HEK293 (cell line): ENCODE data around the gene CA11.
A peak's percentile ranks its signal among the peaks of the same experiment; 100 is the strongest.

Source experiments
- BCL11A ChIP-seq: fragments of 450-650 bp; formaldehyde crosslinking; IDR thresholded peaks from 2 replicates; pipeline ENCODE4 v1.5.1; 2016; ENCODE audit warnings: low read depth, missing biosample characterization, missing genetic modification characterization
- FEZF1 ChIP-seq: fragments of 450-650 bp; formaldehyde crosslinking; IDR thresholded peaks from 2 replicates; pipeline ENCODE4 v1.5.1; 2016; ENCODE audit warnings: missing biosample characterization, missing genetic modification characterization
- GLIS1 ChIP-seq: fragments of 450-650 bp; formaldehyde crosslinking; IDR thresholded peaks from 2 replicates; pipeline ENCODE4 v1.5.1; 2016; ENCODE audit warnings: missing biosample characterization, missing genetic modification characterization
- KLF7 ChIP-seq: fragments of 450-650 bp; formaldehyde crosslinking; IDR thresholded peaks from 2 replicates; pipeline ENCODE4 v1.5.1; 2016; ENCODE audit warnings: missing biosample characterization, missing genetic modification characterization, borderline replicate concordance
- KLF8 ChIP-seq: fragments of 450-650 bp; formaldehyde crosslinking; IDR thresholded peaks from 2 replicates; pipeline ENCODE4 v1.5.1; 2016; ENCODE audit warnings: missing biosample characterization, missing genetic modification characterization
- OSR2 ChIP-seq: fragments of 450-650 bp; formaldehyde crosslinking; IDR thresholded peaks from 2 replicates; pipeline ENCODE4 v1.5.1; 2016; ENCODE audit warnings: missing biosample characterization, missing genetic modification characterization
- SCRT1 ChIP-seq: fragments of 450-650 bp; formaldehyde crosslinking; IDR thresholded peaks from 2 replicates; pipeline ENCODE4 v1.5.1; 2016; ENCODE audit warnings: missing biosample characterization, missing genetic modification characterization, borderline replicate concordance
- ZBTB20 ChIP-seq: fragments of 450-650 bp; formaldehyde crosslinking; IDR thresholded peaks from 2 replicates; pipeline ENCODE4 v1.5.1; 2016; ENCODE audit warnings: missing biosample characterization, missing genetic modification characterization
- ZBTB7A ChIP-seq: fragments of 450-650 bp; formaldehyde crosslinking; IDR thresholded peaks from 2 replicates; pipeline ENCODE4 v1.5.1; 2016; ENCODE audit warnings: low read depth, missing biosample characterization, missing genetic modification characterization
- ZFP41 ChIP-seq: fragments of 450-650 bp; formaldehyde crosslinking; IDR thresholded peaks from 2 replicates; pipeline ENCODE4 v1.5.1; 2016; ENCODE audit warnings: missing biosample characterization, missing genetic modification characterization, borderline replicate concordance
- ZNF10 ChIP-seq: fragments of 450-650 bp; formaldehyde crosslinking; IDR thresholded peaks from 2 replicates; pipeline ENCODE4 v1.5.1; 2017; ENCODE audit warnings: missing biosample characterization, missing genetic modification characterization
- ZNF121 ChIP-seq: fragments of 450-650 bp; formaldehyde crosslinking; IDR thresholded peaks from 2 replicates; pipeline ENCODE4 v1.5.1; 2016; ENCODE audit warnings: missing biosample characterization, missing genetic modification characterization
- ZNF140 ChIP-seq: fragments of 450-650 bp; formaldehyde crosslinking; IDR thresholded peaks from 2 replicates; pipeline ENCODE4 v1.5.1; 2016; ENCODE audit warnings: missing biosample characterization, missing genetic modification characterization
- ZNF146 ChIP-seq: fragments of 450-650 bp; formaldehyde crosslinking; IDR thresholded peaks from 2 replicates; pipeline ENCODE4 v1.5.1; 2016; ENCODE audit warnings: missing biosample characterization, missing genetic modification characterization
- ZNF174 ChIP-seq: fragments of 450-650 bp; formaldehyde crosslinking; IDR thresholded peaks from 2 replicates; pipeline ENCODE4 v1.5.0; 2017; ENCODE audit warnings: missing biosample characterization, mild to moderate bottlenecking, missing genetic modification characterization
- ZNF184 ChIP-seq: fragments of 450-650 bp; IDR thresholded peaks from 2 replicates; pipeline ENCODE4 v1.5.1; 2018; ENCODE audit warnings: missing biosample characterization, mild to moderate bottlenecking, missing genetic modification characterization
- ZNF211 ChIP-seq: fragments of 450-650 bp; formaldehyde crosslinking; IDR thresholded peaks from 2 replicates; pipeline ENCODE4 v1.5.1; 2016; ENCODE audit warnings: low read depth, missing biosample characterization, missing genetic modification characterization
- ZNF341 ChIP-seq: fragments of 450-650 bp; formaldehyde crosslinking; IDR thresholded peaks from 2 replicates; pipeline ENCODE4; 2016; ENCODE audit warnings: low read depth, missing biosample characterization, missing genetic modification characterization
- ZNF350 ChIP-seq: fragments of 450-650 bp; formaldehyde crosslinking; IDR thresholded peaks from 2 replicates; pipeline ENCODE4 v1.5.0; 2017; ENCODE audit warnings: missing biosample characterization, mild to moderate bottlenecking, missing genetic modification characterization
- ZNF391 ChIP-seq: fragments of 450-650 bp; formaldehyde crosslinking; IDR thresholded peaks from 2 replicates; pipeline ENCODE4 v1.5.1; 2016; ENCODE audit warnings: low read depth, missing biosample characterization, missing genetic modification characterization, borderline replicate concordance
- ZNF514 ChIP-seq: fragments of 450-650 bp; formaldehyde crosslinking; IDR thresholded peaks from 2 replicates; pipeline ENCODE4 v1.5.1; 2016; ENCODE audit warnings: missing biosample characterization, missing genetic modification characterization
- ZNF544 ChIP-seq: fragments of 450-650 bp; formaldehyde crosslinking; IDR thresholded peaks from 2 replicates; pipeline ENCODE4 v1.5.0; 2017; ENCODE audit warnings: missing biosample characterization, missing genetic modification characterization
- ZNF558 ChIP-seq: fragments of 450-650 bp; formaldehyde crosslinking; IDR thresholded peaks from 2 replicates; pipeline ENCODE4 v1.5.1; 2016; ENCODE audit warnings: missing biosample characterization, missing genetic modification characterization
- ZNF585B ChIP-seq: fragments of 450-650 bp; formaldehyde crosslinking; IDR thresholded peaks from 2 replicates; pipeline ENCODE4 v1.5.1; 2016; ENCODE audit warnings: missing biosample characterization, missing genetic modification characterization
- ZNF626 ChIP-seq: fragments of 450-650 bp; sonication (Bioruptor Pico); formaldehyde crosslinking; IDR thresholded peaks from 2 replicates; pipeline ENCODE4 v1.5.1; 2018; ENCODE audit warnings: missing biosample characterization, missing genetic modification characterization, inconsistent platforms
- TF ChIP-seq, protein P1 (sequence below): fragments of 450-650 bp; formaldehyde crosslinking; IDR thresholded peaks from 2 replicates; pipeline ENCODE4 v1.5.0; 2017; ENCODE audit warnings: missing biosample characterization, missing genetic modification characterization, borderline replicate concordance
- TF ChIP-seq, protein P2 (sequence below): fragments of 450-650 bp; formaldehyde crosslinking; IDR thresholded peaks from 2 replicates; pipeline ENCODE4 v1.5.1; 2016; ENCODE audit warnings: missing biosample characterization, missing genetic modification characterization
- TF ChIP-seq, protein P3 (sequence below): fragments of 450-650 bp; formaldehyde crosslinking; optimal IDR thresholded peaks from 2 replicates; pipeline ENCODE3; 2016; ENCODE audit warnings: missing biosample characterization, mild to moderate bottlenecking, missing genetic modification characterization
- TF ChIP-seq, protein P4 (sequence below): fragments of 450-650 bp; formaldehyde crosslinking; IDR thresholded peaks from 2 replicates; pipeline ENCODE4 v1.5.1; 2016; ENCODE audit warnings: missing biosample characterization, missing genetic modification characterization, borderline replicate concordance
- TF ChIP-seq, protein P5 (sequence below): fragments of 450-650 bp; formaldehyde crosslinking; IDR thresholded peaks from 2 replicates; pipeline ENCODE4 v1.5.1; 2016; ENCODE audit warnings: missing biosample characterization, missing genetic modification characterization
- TF ChIP-seq, protein P6 (sequence below): fragments of 450-650 bp; formaldehyde crosslinking; IDR thresholded peaks from 2 replicates; pipeline ENCODE4 v1.5.1; 2016; ENCODE audit warnings: missing biosample characterization, missing genetic modification characterization

Gene CA11

DNA sequence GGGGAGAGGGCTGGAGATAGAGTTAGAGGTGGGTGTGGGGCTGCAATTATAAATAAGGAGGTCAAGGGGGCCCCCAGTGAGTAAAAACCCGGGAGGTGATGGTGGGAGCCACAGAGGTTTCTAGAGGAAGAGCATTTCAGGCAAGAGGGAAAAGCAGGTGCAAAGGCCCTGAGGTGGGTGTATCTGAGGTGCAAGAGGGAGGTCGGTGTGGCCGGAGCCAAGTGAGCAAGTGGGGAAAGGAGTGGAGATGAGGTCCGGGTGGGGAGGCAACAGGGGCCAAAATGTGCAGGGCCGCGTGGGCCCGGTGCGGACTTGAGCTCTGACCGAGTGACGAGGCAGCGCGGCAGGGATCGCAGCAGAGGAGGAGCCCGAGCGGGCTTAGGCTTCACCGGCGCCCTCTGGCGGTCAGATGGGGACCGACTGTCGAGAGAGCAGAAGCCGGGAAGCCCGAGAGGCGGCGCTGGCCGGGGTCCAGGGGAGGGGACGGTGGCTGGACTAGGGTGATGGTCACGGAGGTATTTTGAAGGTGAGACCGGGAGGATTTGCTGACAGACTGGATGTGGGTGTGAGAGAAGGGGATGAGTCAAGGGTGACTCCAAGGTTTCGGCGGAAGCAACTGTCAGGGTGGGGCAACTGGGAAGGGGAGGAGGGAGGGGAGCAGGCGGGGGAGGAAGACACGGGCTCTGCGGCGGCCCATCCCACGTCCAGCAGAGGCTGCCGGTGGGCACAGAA, 57.2 kb downstream of the CA11 start (continued):
- TF ChIP-seq ZNF626, result no peak
- TF ChIP-seq ZBTB20 (tag by site-specific recombination), result peak; percentile 36; the same call in 1 of the 2 replicates
- TF ChIP-seq, protein P1, sequence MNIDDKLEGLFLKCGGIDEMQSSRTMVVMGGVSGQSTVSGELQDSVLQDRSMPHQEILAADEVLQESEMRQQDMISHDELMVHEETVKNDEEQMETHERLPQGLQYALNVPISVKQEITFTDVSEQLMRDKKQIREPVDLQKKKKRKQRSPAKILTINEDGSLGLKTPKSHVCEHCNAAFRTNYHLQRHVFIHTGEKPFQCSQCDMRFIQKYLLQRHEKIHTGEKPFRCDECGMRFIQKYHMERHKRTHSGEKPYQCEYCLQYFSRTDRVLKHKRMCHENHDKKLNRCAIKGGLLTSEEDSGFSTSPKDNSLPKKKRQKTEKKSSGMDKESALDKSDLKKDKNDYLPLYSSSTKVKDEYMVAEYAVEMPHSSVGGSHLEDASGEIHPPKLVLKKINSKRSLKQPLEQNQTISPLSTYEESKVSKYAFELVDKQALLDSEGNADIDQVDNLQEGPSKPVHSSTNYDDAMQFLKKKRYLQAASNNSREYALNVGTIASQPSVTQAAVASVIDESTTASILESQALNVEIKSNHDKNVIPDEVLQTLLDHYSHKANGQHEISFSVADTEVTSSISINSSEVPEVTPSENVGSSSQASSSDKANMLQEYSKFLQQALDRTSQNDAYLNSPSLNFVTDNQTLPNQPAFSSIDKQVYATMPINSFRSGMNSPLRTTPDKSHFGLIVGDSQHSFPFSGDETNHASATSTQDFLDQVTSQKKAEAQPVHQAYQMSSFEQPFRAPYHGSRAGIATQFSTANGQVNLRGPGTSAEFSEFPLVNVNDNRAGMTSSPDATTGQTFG (tag by site-specific recombination), result no peak
- TF ChIP-seq ZNF514 (tag by site-specific recombination), result no peak
- TF ChIP-seq ZNF341, result no peak
- TF ChIP-seq KLF7 (tag by site-specific recombination), result peak; percentile 89; the same call in 1 of the 2 replicates
- TF ChIP-seq, protein P2, sequence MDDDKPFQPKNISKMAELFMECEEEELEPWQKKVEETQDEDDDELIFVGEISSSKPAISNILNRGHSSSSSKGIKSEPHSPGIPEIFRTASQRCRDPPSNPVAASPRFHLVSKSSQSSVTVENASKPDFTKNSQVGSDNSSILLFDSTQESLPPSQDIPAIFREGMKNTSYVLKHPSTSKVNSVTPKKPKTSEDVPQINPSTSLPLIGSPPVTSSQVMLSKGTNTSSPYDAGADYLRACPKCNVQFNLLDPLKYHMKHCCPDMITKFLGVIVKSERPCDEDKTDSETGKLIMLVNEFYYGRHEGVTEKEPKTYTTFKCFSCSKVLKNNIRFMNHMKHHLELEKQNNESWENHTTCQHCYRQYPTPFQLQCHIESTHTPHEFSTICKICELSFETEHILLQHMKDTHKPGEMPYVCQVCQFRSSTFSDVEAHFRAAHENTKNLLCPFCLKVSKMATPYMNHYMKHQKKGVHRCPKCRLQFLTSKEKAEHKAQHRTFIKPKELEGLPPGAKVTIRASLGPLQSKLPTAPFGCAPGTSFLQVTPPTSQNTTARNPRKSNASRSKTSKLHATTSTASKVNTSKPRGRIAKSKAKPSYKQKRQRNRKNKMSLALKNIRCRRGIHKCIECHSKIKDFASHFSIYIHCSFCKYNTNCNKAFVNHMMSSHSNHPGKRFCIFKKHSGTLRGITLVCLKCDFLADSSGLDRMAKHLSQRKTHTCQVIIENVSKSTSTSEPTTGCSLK (tag by site-specific recombination), result no peak
- no peak for TF ChIP-seq ZNF211
- 0 out of 2 replicates have a peak, but pooled peaks have one; percentile 68 for TF ChIP-seq BCL11A (tag by site-specific recombination)
- peak; percentile 89 for TF ChIP-seq KLF8 (tag by site-specific recombination)
- no peak for TF ChIP-seq ZNF544 (tag by site-specific recombination)
- TF ChIP-seq ZNF391 (tag by site-specific recombination), result peak; percentile 85; the same call in 1 of the 2 replicates
- TF ChIP-seq ZNF350 (tag by site-specific recombination), result no peak
- no peak; the same call in 1 of the 2 replicates for TF ChIP-seq ZNF10 (tag by site-specific recombination)
- TF ChIP-seq ZNF558 (tag by site-specific recombination), result 0 out of 2 replicates have a peak, but pooled peaks have one; percentile 9
- TF ChIP-seq, protein P3, sequence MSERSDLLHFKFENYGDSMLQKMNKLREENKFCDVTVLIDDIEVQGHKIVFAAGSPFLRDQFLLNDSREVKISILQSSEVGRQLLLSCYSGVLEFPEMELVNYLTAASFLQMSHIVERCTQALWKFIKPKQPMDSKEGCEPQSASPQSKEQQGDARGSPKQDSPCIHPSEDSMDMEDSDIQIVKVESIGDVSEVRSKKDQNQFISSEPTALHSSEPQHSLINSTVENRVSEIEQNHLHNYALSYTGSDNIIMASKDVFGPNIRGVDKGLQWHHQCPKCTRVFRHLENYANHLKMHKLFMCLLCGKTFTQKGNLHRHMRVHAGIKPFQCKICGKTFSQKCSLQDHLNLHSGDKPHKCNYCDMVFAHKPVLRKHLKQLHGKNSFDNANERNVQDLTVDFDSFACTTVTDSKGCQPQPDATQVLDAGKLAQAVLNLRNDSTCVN (tag by site-specific recombination), result peak; percentile 23
- TF ChIP-seq ZNF121, result peak; percentile 76
- TF ChIP-seq ZBTB7A (tag by site-specific recombination), result peak; percentile 22; the same call in 1 of the 2 replicates
- TF ChIP-seq, protein P4, sequence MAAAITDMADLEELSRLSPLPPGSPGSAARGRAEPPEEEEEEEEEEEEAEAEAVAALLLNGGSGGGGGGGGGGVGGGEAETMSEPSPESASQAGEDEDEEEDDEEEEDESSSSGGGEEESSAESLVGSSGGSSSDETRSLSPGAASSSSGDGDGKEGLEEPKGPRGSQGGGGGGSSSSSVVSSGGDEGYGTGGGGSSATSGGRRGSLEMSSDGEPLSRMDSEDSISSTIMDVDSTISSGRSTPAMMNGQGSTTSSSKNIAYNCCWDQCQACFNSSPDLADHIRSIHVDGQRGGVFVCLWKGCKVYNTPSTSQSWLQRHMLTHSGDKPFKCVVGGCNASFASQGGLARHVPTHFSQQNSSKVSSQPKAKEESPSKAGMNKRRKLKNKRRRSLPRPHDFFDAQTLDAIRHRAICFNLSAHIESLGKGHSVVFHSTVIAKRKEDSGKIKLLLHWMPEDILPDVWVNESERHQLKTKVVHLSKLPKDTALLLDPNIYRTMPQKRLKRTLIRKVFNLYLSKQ (tag by site-specific recombination), result no peak
- TF ChIP-seq ZNF140, result no peak
- peak; percentile 61 for TF ChIP-seq GLIS1 (tag by site-specific recombination)
- 0 out of 2 replicates have a peak, but pooled peaks have one; percentile 8 for TF ChIP-seq SCRT1 (tag by site-specific recombination)
- TF ChIP-seq ZNF585B (tag by site-specific recombination), result peak; percentile 90
- no peak for TF ChIP-seq ZFP41 (tag by site-specific recombination)
- TF ChIP-seq, protein P5, sequence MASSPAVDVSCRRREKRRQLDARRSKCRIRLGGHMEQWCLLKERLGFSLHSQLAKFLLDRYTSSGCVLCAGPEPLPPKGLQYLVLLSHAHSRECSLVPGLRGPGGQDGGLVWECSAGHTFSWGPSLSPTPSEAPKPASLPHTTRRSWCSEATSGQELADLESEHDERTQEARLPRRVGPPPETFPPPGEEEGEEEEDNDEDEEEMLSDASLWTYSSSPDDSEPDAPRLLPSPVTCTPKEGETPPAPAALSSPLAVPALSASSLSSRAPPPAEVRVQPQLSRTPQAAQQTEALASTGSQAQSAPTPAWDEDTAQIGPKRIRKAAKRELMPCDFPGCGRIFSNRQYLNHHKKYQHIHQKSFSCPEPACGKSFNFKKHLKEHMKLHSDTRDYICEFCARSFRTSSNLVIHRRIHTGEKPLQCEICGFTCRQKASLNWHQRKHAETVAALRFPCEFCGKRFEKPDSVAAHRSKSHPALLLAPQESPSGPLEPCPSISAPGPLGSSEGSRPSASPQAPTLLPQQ (tag by site-specific recombination), result peak; percentile 91
- no peak for TF ChIP-seq FEZF1 (tag by site-specific recombination)
- TF ChIP-seq ZNF146, result no peak
- no peak for TF ChIP-seq ZNF184 (tag by site-specific recombination)
- TF ChIP-seq, protein P6, sequence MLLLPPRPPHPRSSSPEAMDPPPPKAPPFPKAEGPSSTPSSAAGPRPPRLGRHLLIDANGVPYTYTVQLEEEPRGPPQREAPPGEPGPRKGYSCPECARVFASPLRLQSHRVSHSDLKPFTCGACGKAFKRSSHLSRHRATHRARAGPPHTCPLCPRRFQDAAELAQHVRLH (tag by site-specific recombination), result peak; percentile 99
- no peak for TF ChIP-seq OSR2 (tag by site-specific recombination)
- no peak for TF ChIP-seq ZNF174 (tag by site-specific recombination)
